Astrocyte (in vitro differentiated cells and primary cell): ENCODE measurements around the gene PARN. TPM values are rescaled to one million over a fixed set of nuclear protein-coding genes. Genes with fewer than 3 reads are reported as not detected.

Experiments
- DNase-seq: peaks from one replicate; pipeline ENCODE4 v3.0.0-alpha.2; 2010; ENCODE audit warnings: low read depth
- FAIRE-seq: peaks from 2 replicates; lab custom pipeline; 2011; peaks lifted over from hg19 to GRCh38; lab: Jason Lieb, UNC
- H2AFZ ChIP-seq: 2 replicates; pipeline ENCODE4 v1.6.0; 2012; ENCODE audit warnings: low read depth, low read length, inconsistent platforms
- H3K27ac ChIP-seq: 2 replicates; pipeline ENCODE4 v1.5.1; 2011; ENCODE audit warnings: low read depth, low read length, inconsistent platforms
- H3K27me3 ChIP-seq: 2 replicates; pipeline ENCODE4 v1.6.0; 2011; ENCODE audit warnings: low read length, inconsistent platforms; ENCODE audit not compliant: insufficient read depth
- H3K36me3 ChIP-seq: 2 replicates; pipeline ENCODE4 v1.5.1; 2011; ENCODE audit warnings: low read length, inconsistent platforms; ENCODE audit not compliant: insufficient read depth
- H3K4me1 ChIP-seq: 2 replicates; pipeline ENCODE4 v1.5.1; 2011; ENCODE audit warnings: low read length, inconsistent platforms; ENCODE audit not compliant: insufficient read depth
- H3K4me2 ChIP-seq: 2 replicates; pipeline ENCODE4 v1.6.0; 2012; ENCODE audit warnings: low read length, inconsistent platforms
- H3K4me3 ChIP-seq: 2 replicates; pipeline ENCODE4 v1.5.1; 2011; ENCODE audit warnings: low read depth, mild to moderate bottlenecking, low read length, inconsistent platforms; ENCODE audit not compliant: insufficient read depth
- H3K79me2 ChIP-seq: 2 replicates; pipeline ENCODE4 v1.6.0; 2012; ENCODE audit warnings: mild to moderate bottlenecking, low read length, inconsistent platforms; ENCODE audit not compliant: insufficient read depth
- H3K9ac ChIP-seq: 2 replicates; pipeline ENCODE4 v1.6.0; 2012; ENCODE audit warnings: mild to moderate bottlenecking, low read length, inconsistent platforms
- H3K9me3 ChIP-seq: 2 replicates; pipeline ENCODE4 v1.5.1; 2012; ENCODE audit warnings: low read depth, mild to moderate bottlenecking, low read length, inconsistent platforms; ENCODE audit not compliant: insufficient read depth
- H4K20me1 ChIP-seq: 2 replicates; pipeline ENCODE4 v1.6.0; 2012; ENCODE audit warnings: low read length, inconsistent platforms; ENCODE audit not compliant: insufficient read depth
- H3K27ac Mint-ChIP-seq: one replicate; pipeline ENCODE4 v1.8.0; 2021; ENCODE audit warnings: mild to moderate bottlenecking, mixed read lengths; ENCODE audit not compliant: unreplicated experiment
- H3K27me3 Mint-ChIP-seq: one replicate; pipeline ENCODE4 v1.8.0; 2021; ENCODE audit warnings: low read depth, mixed read lengths; ENCODE audit not compliant: unreplicated experiment
- H3K36me3 Mint-ChIP-seq: one replicate; pipeline ENCODE4 v1.8.0; 2021; ENCODE audit warnings: low read depth, mixed read lengths; ENCODE audit not compliant: unreplicated experiment
- H3K4me1 Mint-ChIP-seq: one replicate; pipeline ENCODE4 v1.8.0; 2021; ENCODE audit warnings: low read depth, mixed read lengths; ENCODE audit not compliant: unreplicated experiment
- H3K4me3 Mint-ChIP-seq: one replicate; pipeline ENCODE4 v1.8.0; 2021; ENCODE audit warnings: mild to moderate bottlenecking, moderate library complexity, mixed read lengths; ENCODE audit not compliant: unreplicated experiment
- H3K9me3 Mint-ChIP-seq: one replicate; pipeline ENCODE4 v1.8.0; 2021; ENCODE audit warnings: mild to moderate bottlenecking, mixed read lengths; ENCODE audit not compliant: unreplicated experiment
- EZH2 ChIP-seq: IDR thresholded peaks from 2 replicates; pipeline ENCODE4 v1.6.1; 2012; ENCODE audit warnings: mild to moderate bottlenecking, low read length, inconsistent platforms; ENCODE audit not compliant: insufficient read depth
- total RNA-seq: library from RNA; stranded (reverse); gene quantifications from 2 replicates; pipeline ENCODE4 v1.2.1, GENCODE V29; 2021
- TF ChIP-seq, protein P1 (sequence below): IDR thresholded peaks from 2 replicates; pipeline ENCODE4 v1.5.1; 2011; ENCODE audit warnings: low read depth, mild to moderate bottlenecking, inconsistent platforms, low read length, moderate library complexity; ENCODE audit not compliant: insufficient read depth

PARN gene
- total RNA-seq, 1 donor from 2014 or later = 26.1 TPM

GRCh38 chr16:14502932-14503741 lies 126.9 kb downstream of the PARN start:
- TF ChIP-seq EZH2 = no peak
- TF ChIP-seq, protein P1, sequence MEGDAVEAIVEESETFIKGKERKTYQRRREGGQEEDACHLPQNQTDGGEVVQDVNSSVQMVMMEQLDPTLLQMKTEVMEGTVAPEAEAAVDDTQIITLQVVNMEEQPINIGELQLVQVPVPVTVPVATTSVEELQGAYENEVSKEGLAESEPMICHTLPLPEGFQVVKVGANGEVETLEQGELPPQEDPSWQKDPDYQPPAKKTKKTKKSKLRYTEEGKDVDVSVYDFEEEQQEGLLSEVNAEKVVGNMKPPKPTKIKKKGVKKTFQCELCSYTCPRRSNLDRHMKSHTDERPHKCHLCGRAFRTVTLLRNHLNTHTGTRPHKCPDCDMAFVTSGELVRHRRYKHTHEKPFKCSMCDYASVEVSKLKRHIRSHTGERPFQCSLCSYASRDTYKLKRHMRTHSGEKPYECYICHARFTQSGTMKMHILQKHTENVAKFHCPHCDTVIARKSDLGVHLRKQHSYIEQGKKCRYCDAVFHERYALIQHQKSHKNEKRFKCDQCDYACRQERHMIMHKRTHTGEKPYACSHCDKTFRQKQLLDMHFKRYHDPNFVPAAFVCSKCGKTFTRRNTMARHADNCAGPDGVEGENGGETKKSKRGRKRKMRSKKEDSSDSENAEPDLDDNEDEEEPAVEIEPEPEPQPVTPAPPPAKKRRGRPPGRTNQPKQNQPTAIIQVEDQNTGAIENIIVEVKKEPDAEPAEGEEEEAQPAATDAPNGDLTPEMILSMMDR = no peak

DNA sequence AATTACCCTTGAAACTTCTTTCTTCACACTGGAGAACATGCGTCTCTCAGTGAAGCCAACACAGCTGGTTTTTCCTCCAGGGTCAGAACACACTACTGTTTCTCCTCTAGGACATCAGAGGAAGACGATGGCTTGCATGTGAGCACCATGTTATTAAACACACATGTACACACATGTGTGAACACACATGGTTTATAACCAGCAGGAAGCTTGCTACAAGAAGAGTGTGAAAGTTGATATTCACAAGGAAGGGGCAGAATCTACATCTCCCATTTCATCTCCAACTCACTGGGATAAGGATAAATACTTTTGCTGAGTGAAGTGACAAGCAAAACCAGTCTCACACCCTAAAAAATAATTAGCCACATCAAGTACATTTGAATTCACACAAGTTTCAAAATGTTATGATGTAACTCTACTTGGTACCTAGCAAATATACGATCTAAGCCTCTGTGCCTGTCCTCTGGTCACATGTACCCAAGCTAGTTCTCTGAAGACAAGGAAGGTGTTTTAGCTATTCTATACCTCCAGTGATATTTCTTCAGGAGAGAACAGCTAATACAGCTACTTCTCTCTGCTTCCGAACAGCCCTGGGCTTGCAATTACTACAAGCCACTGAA lies 127.7 kb downstream of the PARN start:
- peaks cover 67% of the 10 kb centered on the region for H3K4me1 Mint-ChIP-seq
- no peak for TF ChIP-seq EZH2
- no peaks in the 10 kb centered on the region for H4K20me1 ChIP-seq
- H3K4me3 ChIP-seq = no peak overlapping the region
- H3K4me2 ChIP-seq = peak overlapping the region; percentile 70
- no peak for FAIRE-seq
- H3K9ac ChIP-seq = peak overlapping the region; percentile 49
- DNase-seq = no peak
- H3K27me3 Mint-ChIP-seq = no peaks in the 10 kb centered on the region
- no peaks in the 10 kb centered on the region for H3K36me3 ChIP-seq
- no peaks in the 10 kb centered on the region for H3K27me3 ChIP-seq
- no peaks in the 10 kb centered on the region for H3K9me3 ChIP-seq
- no peaks in the 10 kb centered on the region for H3K9me3 Mint-ChIP-seq
- H2AFZ ChIP-seq = no peak overlapping the region
- H3K27ac Mint-ChIP-seq = peak overlapping the region; percentile 98
- H3K27ac ChIP-seq = peak overlapping the region; percentile 75
- H3K79me2 ChIP-seq = no peaks in the 10 kb centered on the region
- no peaks in the 10 kb centered on the region for H3K36me3 Mint-ChIP-seq
- no peak overlapping the region for H3K4me3 Mint-ChIP-seq
- peaks cover 43% of the 10 kb centered on the region for H3K4me1 ChIP-seq

More at GRCh38 chr16:14502932-14503741, 126.9 kb downstream of the PARN start:
- Histone ChIP-seq H3K9me3 (no peaks in the 10 kb centered on the region), H2AFZ (no peak overlapping the region), H3K27ac (peak overlapping the region; percentile 75), H3K27me3 (no peaks in the 10 kb centered on the region), H3K4me1 (peaks cover 41% of the 10 kb centered on the region), H3K4me2 (peak overlapping the region; percentile 51), H3K9ac (peak overlapping the region; percentile 30), H3K36me3 (no peaks in the 10 kb centered on the region), H3K79me2 (no peaks in the 10 kb centered on the region), H3K4me3 (no peak overlapping the region), H4K20me1 (no peaks in the 10 kb centered on the region)
- Mint-ChIP-seq H3K27ac (peak overlapping the region; percentile 98), H3K4me1 (peaks cover 60% of the 10 kb centered on the region), H3K4me3 (peak overlapping the region; percentile 12), H3K27me3 (no peaks in the 10 kb centered on the region), H3K9me3 (no peaks in the 10 kb centered on the region), H3K36me3 (no peaks in the 10 kb centered on the region)
- DNase-seq (peak; percentile 88), FAIRE-seq (peak; percentile 59)

GRCh38 chr16:14501331-14502255 lies 128.5 kb downstream of the PARN start:
- H3K4me1 ChIP-seq = peaks cover 49% of the 10 kb centered on the region
- H3K27ac ChIP-seq = peak overlapping the region; percentile 75
- no peaks in the 10 kb centered on the region for H3K36me3 ChIP-seq
- H3K27me3 Mint-ChIP-seq = no peaks in the 10 kb centered on the region
- peaks cover 74% of the 10 kb centered on the region for H3K4me1 Mint-ChIP-seq
- H2AFZ ChIP-seq = no peak overlapping the region
- no peaks in the 10 kb centered on the region for H3K9me3 ChIP-seq
- H3K9ac ChIP-seq = peak overlapping the region; percentile 49
- DNase-seq = peak; percentile 97
- H4K20me1 ChIP-seq = no peaks in the 10 kb centered on the region
- peak overlapping the region; percentile 26 for H3K4me3 ChIP-seq
- peak overlapping the region; percentile 55 for H3K4me3 Mint-ChIP-seq
- H3K79me2 ChIP-seq = no peaks in the 10 kb centered on the region
- no peaks in the 10 kb centered on the region for H3K9me3 Mint-ChIP-seq
- peak overlapping the region; percentile 98 for H3K27ac Mint-ChIP-seq
- no peaks in the 10 kb centered on the region for H3K27me3 ChIP-seq
- H3K36me3 Mint-ChIP-seq = no peaks in the 10 kb centered on the region
- TF ChIP-seq EZH2 = no peak
- TF ChIP-seq, protein P1 = no peak
- H3K4me2 ChIP-seq = peak overlapping the region; percentile 70
- peak; percentile 26 for FAIRE-seq
